ENCODE results near the gene EXOC3L4.

GRCh38 chr14:103087343-103087835 is 7.1 kb upstream of the EXOC3L4 start:
- TF ChIP-seq MYC (IDR thresholded peaks at IDR 0.05; ENCODE audit: low read depth, low read length) (no peak), MYC (CRISPR knock-in tag; IDR thresholded peaks at IDR 0.05; ENCODE audit: borderline replicate concordance, low read depth) (no peak), ZNF695 (CRISPR knock-in tag; IDR thresholded peaks at IDR 0.05) (no peak), PTTG1 (tag; IDR thresholded peaks at IDR 0.05; ENCODE audit: low read depth) (no peak), POLR2AphosphoS5 (IDR thresholded peaks at IDR 0.05; ENCODE audit: control insufficient read depth, insufficient read depth, low read depth, low read length) (no peak), ZNF592 (IDR thresholded peaks at IDR 0.05) (no peak), EP300 (IDR thresholded peaks at IDR 0.05; ENCODE audit: low read length) (no peak), RFX5 (IDR thresholded peaks at IDR 0.05; ENCODE audit: low read depth, low read length) (no peak), ZFP36 (IDR thresholded peaks at IDR 0.05; ENCODE audit: low read depth, low read length, partially characterized antibody) (no peak), CHD4 (IDR thresholded peaks at IDR 0.05; ENCODE audit: insufficient read depth, insufficient replicate concordance, low read depth, low read length, poor library complexity, severe bottlenecking) (no peak), BRF2 (IDR thresholded peaks at IDR 0.05; ENCODE audit: borderline replicate concordance, insufficient read depth, insufficient read length) (no peak)
